Panc1 (cell line): Measurements from ENCODE around the gene PHF20. TPM values are rescaled to one million over a fixed set of nuclear protein-coding genes. Genes with fewer than 3 reads are reported as not detected.

Source experiments
- ATAC-seq: fragments of 200-7000 bp; cut with Tn5 transposase; 2 replicates; pipeline ENCODE4 v1.9.1; 2020; ENCODE audit warnings: mild to moderate bottlenecking, moderate library complexity
- BruUV-seq: library from RNA; stranded (reverse); fragments of 400-500 nt; replicated peaks from 2 replicates; lab custom pipeline; 2021; lab: Mats Ljungman, UMichigan
- CTCF ChIA-PET: fragments of 300-600 bp; sonication (Branson Sonifier 250); formaldehyde crosslinking; loops from one replicate; lab custom pipeline; 2022; ENCODE audit warnings: antibody characterized with exemption; lab: Charles Lee
- POLR2A ChIA-PET: fragments of 300-600 bp; sonication (Branson Sonifier 250); formaldehyde crosslinking; loops from one replicate; lab custom pipeline; 2022; ENCODE audit warnings: antibody characterized with exemption; lab: Charles Lee
- DNase-seq: peaks from one replicate; pipeline ENCODE4 v3.0.0-alpha.2; 2010; ENCODE audit warnings: low read depth, low spot score
- H3K27ac ChIP-seq: 2 replicates; pipeline ENCODE4 v1.5.1; 2011; ENCODE audit warnings: mild to moderate bottlenecking, low read length, inconsistent platforms
- H3K27me3 ChIP-seq: fragments of 200-500 bp; sonication (Bioruptor generic); 2 replicates; pipeline ENCODE4 v1.6.0; 2014; ENCODE audit warnings: low read length, inconsistent platforms; ENCODE audit not compliant: control insufficient read depth, insufficient read depth
- H3K36me3 ChIP-seq: fragments of 200-500 bp; sonication (Bioruptor generic); 2 replicates; pipeline ENCODE4 v1.5.1; 2014; ENCODE audit warnings: inconsistent platforms, mild to moderate bottlenecking, low read length, moderate library complexity; ENCODE audit not compliant: control insufficient read depth, insufficient read depth
- H3K4me1 ChIP-seq: 2 replicates; pipeline ENCODE4 v1.5.1; 2011; ENCODE audit warnings: inconsistent platforms, mild to moderate bottlenecking, low read length, moderate library complexity; ENCODE audit not compliant: control insufficient read depth, insufficient read depth
- H3K4me3 ChIP-seq, 2 experiments: 2 replicates each; pipeline ENCODE4 v1.5.1; 2011 to 2012; ENCODE audit warnings: low read depth in 2 of 2, low read length in 2 of 2, mild to moderate bottlenecking in 2 of 2, inconsistent platforms in 1 of 2, moderate library complexity in 1 of 2
- H3K9me3 ChIP-seq: fragments of 200-500 bp; sonication (Bioruptor generic); 2 replicates; pipeline ENCODE4 v1.5.1; 2014; ENCODE audit warnings: low read depth, mild to moderate bottlenecking, inconsistent platforms, low read length, moderate library complexity; ENCODE audit not compliant: control insufficient read depth, insufficient read depth
- POLR2AphosphoS5 ChIP-seq: IDR thresholded peaks from 2 replicates; pipeline ENCODE4 v1.6.1; 2012; ENCODE audit warnings: mild to moderate bottlenecking, low read depth, low read length, moderate library complexity
- SIN3A ChIP-seq: IDR thresholded peaks from 2 replicates; pipeline ENCODE4 v1.6.1; 2012; ENCODE audit warnings: low read depth, mild to moderate bottlenecking, low read length, moderate library complexity, borderline replicate concordance; ENCODE audit not compliant: insufficient read depth
- TCF7L2 ChIP-seq: IDR thresholded peaks from 2 replicates; pipeline ENCODE4 v1.6.1; 2011; ENCODE audit warnings: mild to moderate bottlenecking, low read depth, low read length, inconsistent platforms
- in situ Hi-C: cut with HindIII; loops from 2 replicates; pipeline ENCODE4 v1.10.0; 2016; ENCODE audit warnings: low sequenced_read_pairs, low pct_unique_long_range_greater_than_20kb
- intact Hi-C: fragments of 100-400 bp; cut with micrococcal nuclease; formaldehyde crosslinking; loops from one replicate; pipeline ENCODE4 v1.10.0; 2022; ENCODE audit not compliant: unreplicated experiment
- total RNA-seq: library from RNA; stranded (reverse); gene quantifications from one replicate; pipeline ENCODE4 v1.2.1, GENCODE V29; 2021; ENCODE audit not compliant: unreplicated experiment
- TF ChIP-seq, protein P1 (sequence below): fragments of 450-650 bp; IDR thresholded peaks from 2 replicates; pipeline ENCODE4 v1.5.1; 2017; ENCODE audit warnings: mild to moderate bottlenecking
- TF ChIP-seq, protein P2 (sequence below), 2 experiments: IDR thresholded peaks; 2 replicates each; pipeline ENCODE4 v1.6.1; 2011 to 2012; ENCODE audit warnings: low read depth in 2 of 2, control low read depth in 1 of 2, low read length in 1 of 2, mild to moderate bottlenecking in 1 of 2, moderate library complexity in 1 of 2; ENCODE audit not compliant: insufficient read depth in 1 of 2

Gene PHF20
- total RNA-seq, 1 experiment from 2014 or later: 51.5 TPM

DNA sequence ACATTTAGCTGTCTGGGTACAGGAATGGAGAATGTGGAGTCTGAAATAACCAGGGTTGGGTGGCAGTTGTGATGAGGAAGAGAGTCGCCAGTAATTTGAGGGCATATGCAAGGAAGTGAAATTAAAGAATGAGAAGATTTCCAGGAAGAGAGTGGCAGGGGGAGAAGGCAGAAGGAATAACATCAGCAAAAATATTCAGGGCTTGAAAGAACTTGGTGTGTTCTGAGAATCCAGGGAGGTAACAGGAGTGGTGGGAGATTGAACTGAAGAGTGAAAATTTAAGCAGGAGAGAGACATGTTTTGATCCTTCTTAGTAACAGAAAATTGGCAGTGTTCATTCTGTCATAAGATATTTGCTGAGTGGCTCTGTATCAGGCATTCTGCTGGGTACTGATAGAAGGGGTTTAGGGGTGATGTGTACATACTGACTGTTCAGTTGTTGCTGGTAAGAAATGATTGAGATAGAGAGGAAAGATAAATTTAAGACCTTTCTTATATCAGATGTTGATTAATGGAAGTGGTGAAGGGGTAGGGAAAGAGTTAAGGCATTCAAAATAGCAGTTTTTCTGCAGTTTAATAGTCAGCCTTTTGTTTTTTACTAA, 54.7 kb downstream of the PHF20 start:
- H3K9me3 ChIP-seq: no peaks in the 10 kb centered on the region
- no peaks in the 10 kb centered on the region for H3K36me3 ChIP-seq
- ATAC-seq: no peak
- CTCF ChIA-PET: no interaction called here
- POLR2A ChIA-PET: no interaction called here
- H3K27me3 ChIP-seq: no peaks in the 10 kb centered on the region
- DNase-seq: no peak
- no peak overlapping the region for H3K4me3 ChIP-seq
- in situ Hi-C loops: no loop called here
- peaks cover 3% of the 10 kb centered on the region for H3K4me1 ChIP-seq
- no TSS peak for BruUV-seq
- TF ChIP-seq, protein P1, sequence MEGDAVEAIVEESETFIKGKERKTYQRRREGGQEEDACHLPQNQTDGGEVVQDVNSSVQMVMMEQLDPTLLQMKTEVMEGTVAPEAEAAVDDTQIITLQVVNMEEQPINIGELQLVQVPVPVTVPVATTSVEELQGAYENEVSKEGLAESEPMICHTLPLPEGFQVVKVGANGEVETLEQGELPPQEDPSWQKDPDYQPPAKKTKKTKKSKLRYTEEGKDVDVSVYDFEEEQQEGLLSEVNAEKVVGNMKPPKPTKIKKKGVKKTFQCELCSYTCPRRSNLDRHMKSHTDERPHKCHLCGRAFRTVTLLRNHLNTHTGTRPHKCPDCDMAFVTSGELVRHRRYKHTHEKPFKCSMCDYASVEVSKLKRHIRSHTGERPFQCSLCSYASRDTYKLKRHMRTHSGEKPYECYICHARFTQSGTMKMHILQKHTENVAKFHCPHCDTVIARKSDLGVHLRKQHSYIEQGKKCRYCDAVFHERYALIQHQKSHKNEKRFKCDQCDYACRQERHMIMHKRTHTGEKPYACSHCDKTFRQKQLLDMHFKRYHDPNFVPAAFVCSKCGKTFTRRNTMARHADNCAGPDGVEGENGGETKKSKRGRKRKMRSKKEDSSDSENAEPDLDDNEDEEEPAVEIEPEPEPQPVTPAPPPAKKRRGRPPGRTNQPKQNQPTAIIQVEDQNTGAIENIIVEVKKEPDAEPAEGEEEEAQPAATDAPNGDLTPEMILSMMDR: no peak
- no peak for TF ChIP-seq POLR2AphosphoS5
- no peak overlapping the region for H3K27ac ChIP-seq
- intact Hi-C loops: no loop called here

DNA sequence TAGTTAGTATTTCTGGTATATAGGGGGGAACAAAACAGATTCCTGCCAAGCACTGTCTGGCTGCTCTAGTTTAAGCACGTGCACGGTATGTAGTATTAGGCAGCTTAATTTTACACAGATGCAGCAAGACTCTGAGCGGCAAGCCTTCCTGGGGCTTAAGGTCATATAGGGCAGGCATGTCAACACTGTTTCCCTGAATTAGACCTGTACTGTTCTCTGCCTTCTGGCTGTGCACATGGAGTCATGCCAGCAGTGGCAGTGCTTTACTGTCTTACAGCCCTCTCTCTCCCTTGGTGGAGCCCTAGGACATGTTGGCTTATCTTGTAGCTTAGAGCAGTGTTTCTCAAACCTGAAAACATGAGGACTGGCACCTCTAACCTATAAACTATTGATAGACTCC, 56.6 kb downstream of the PHF20 start:
- H3K4me1 ChIP-seq: no peaks in the 10 kb centered on the region
- in situ Hi-C loops (no loop called here), intact Hi-C loops (no loop called here)
- DNase-seq (no peak), ATAC-seq (no peak)
- no peaks in the 10 kb centered on the region for H3K36me3 ChIP-seq
- H3K27me3 ChIP-seq: no peaks in the 10 kb centered on the region
- H3K9me3 ChIP-seq: no peaks in the 10 kb centered on the region
- H3K27ac ChIP-seq: no peak overlapping the region
- no TSS peak for BruUV-seq
- ChIA-PET POLR2A (no interaction called here), CTCF (no interaction called here)
- H3K4me3 ChIP-seq: no peak overlapping the region
- TF ChIP-seq, protein P2, sequence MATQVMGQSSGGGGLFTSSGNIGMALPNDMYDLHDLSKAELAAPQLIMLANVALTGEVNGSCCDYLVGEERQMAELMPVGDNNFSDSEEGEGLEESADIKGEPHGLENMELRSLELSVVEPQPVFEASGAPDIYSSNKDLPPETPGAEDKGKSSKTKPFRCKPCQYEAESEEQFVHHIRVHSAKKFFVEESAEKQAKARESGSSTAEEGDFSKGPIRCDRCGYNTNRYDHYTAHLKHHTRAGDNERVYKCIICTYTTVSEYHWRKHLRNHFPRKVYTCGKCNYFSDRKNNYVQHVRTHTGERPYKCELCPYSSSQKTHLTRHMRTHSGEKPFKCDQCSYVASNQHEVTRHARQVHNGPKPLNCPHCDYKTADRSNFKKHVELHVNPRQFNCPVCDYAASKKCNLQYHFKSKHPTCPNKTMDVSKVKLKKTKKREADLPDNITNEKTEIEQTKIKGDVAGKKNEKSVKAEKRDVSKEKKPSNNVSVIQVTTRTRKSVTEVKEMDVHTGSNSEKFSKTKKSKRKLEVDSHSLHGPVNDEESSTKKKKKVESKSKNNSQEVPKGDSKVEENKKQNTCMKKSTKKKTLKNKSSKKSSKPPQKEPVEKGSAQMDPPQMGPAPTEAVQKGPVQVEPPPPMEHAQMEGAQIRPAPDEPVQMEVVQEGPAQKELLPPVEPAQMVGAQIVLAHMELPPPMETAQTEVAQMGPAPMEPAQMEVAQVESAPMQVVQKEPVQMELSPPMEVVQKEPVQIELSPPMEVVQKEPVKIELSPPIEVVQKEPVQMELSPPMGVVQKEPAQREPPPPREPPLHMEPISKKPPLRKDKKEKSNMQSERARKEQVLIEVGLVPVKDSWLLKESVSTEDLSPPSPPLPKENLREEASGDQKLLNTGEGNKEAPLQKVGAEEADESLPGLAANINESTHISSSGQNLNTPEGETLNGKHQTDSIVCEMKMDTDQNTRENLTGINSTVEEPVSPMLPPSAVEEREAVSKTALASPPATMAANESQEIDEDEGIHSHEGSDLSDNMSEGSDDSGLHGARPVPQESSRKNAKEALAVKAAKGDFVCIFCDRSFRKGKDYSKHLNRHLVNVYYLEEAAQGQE (IDR thresholded peaks at IDR 0.05; ENCODE audit: insufficient read depth in 1 of 2, low read depth in 2 of 2, low read length in 1 of 2): no peak

DNA sequence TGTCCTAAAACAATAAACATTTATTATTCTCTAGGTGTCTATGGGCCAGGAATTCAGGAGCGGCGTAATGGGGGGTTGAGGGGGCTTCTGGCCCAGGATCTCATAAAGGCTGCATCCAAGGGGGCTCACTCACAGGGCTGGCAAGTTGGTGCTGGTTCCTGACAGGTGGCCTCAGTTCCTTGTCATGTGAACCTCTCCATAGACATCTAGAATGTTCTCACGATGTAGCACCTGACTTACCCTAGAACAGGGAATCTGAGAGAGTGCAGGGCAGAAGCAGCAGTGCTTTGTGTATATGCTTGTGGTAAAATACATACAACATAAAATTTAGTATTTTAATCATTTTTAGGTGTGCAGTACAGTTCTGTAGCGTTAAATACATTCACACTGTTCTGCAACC, 57.1 kb downstream of the PHF20 start:
- TF ChIP-seq, protein P2 (IDR thresholded peaks at IDR 0.05; ENCODE audit: insufficient read depth in 1 of 2, low read depth in 2 of 2, low read length in 1 of 2): no peak
- TF ChIP-seq, protein P1: no peak
- TF ChIP-seq SIN3A (no peak), TCF7L2 (no peak), POLR2AphosphoS5 (no peak)
- H3K9me3 ChIP-seq: no peaks in the 10 kb centered on the region
- in situ Hi-C loops: no loop called here
- CTCF ChIA-PET: no interaction called here
- no peaks in the 10 kb centered on the region for H3K27me3 ChIP-seq
- H3K4me1 ChIP-seq: no peaks in the 10 kb centered on the region
- POLR2A ChIA-PET: no interaction called here
- H3K36me3 ChIP-seq: no peaks in the 10 kb centered on the region
- intact Hi-C loops: no loop called here
- no peak for ATAC-seq
- H3K27ac ChIP-seq: no peak overlapping the region
- H3K4me3 ChIP-seq: no peak overlapping the region
- no peak for DNase-seq
- no TSS peak for BruUV-seq
